ENCODE results near the gene TSHZ2.

DNA sequence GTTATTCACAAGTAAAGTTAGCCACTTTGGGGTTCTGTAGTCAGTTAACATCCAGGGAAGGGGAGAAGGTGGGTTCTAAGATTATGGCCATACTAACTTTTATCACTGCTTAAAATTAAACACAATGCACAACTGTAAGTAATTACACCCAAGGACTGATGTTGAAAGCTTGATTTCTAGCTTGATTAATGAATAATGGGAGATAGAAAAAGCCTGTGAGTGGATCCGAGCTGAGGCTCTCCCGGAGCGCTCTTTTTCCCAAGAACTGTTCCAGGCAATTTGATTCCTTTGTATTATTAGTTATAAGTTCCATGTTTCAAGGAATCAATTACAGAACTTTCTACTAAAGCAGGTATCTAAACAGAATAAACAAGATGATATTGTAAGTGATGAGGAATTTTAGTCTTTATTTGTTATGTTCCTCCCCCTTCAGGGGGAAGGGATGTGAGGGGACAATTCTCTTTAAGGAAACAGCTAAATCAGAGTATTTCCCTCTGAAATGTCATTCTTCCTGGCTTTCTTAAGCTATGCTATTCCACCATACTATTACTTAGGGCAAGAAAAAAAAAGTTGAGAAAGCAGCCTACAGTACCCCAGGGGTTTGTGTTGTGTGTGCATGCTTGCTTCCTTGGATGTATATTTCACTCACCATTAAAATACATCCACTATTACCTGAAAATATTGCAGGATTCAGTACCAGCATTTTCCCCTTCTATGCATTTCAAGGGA lies 3.8 kb downstream of the TSHZ2 start:
- TF ChIP-seq EP300 (IDR thresholded peaks at IDR 0.05) (no peak), POLR2A (IDR thresholded peaks at IDR 0.05; ENCODE audit: low read depth) (no peak)
- TF ChIP-seq, protein P1, sequence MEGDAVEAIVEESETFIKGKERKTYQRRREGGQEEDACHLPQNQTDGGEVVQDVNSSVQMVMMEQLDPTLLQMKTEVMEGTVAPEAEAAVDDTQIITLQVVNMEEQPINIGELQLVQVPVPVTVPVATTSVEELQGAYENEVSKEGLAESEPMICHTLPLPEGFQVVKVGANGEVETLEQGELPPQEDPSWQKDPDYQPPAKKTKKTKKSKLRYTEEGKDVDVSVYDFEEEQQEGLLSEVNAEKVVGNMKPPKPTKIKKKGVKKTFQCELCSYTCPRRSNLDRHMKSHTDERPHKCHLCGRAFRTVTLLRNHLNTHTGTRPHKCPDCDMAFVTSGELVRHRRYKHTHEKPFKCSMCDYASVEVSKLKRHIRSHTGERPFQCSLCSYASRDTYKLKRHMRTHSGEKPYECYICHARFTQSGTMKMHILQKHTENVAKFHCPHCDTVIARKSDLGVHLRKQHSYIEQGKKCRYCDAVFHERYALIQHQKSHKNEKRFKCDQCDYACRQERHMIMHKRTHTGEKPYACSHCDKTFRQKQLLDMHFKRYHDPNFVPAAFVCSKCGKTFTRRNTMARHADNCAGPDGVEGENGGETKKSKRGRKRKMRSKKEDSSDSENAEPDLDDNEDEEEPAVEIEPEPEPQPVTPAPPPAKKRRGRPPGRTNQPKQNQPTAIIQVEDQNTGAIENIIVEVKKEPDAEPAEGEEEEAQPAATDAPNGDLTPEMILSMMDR (IDR thresholded peaks at IDR 0.05): no peak

Data from esophagus muscularis mucosa (tissue), 4 donors.